Omental fat pad (tissue), 4 donors: ENCODE results near the gene FAM171A2. TPM values are rescaled to one million over a fixed set of nuclear protein-coding genes. Genes with fewer than 3 reads are reported as not detected.
"Not testable (repeated sequence)": the region's sequence is repeated elsewhere in the genome, so short reads cannot be mapped to it uniquely, and the experiment has no call there.

Source experiments
- ATAC-seq: fragments of 150-250 bp; one replicate; pipeline ENCODE4 v1.9.1; 2016; ENCODE audit warnings: mild to moderate bottlenecking, moderate library complexity; ENCODE audit not compliant: low FRiP score
- DNase-seq: peaks from one replicate; pipeline ENCODE4 v3.0.0-alpha.2; 2019; ENCODE audit warnings: low spot score
- total RNA-seq, 4 donors: library from RNA; depleted of rRNA; stranded (reverse); fragments of >200 nt; gene quantifications; one replicate each; pipeline ENCODE4 v1.1.0, GENCODE V29; 2016
- TF ChIP-seq, protein P1 (sequence below), 3 donors: fragments of 450-650 bp; IDR thresholded peaks; one replicate each; pipeline ENCODE4 v1.5.1; 2016 to 2017; ENCODE audit warnings: antibody characterized with exemption in 3 of 3, mild to moderate bottlenecking in 3 of 3, moderate library complexity in 2 of 3

The FAM171A2 gene
- total RNA-seq, 4 donors from 2014 or later: 0.56 to 3.5 (median 0.95) TPM

DNA sequence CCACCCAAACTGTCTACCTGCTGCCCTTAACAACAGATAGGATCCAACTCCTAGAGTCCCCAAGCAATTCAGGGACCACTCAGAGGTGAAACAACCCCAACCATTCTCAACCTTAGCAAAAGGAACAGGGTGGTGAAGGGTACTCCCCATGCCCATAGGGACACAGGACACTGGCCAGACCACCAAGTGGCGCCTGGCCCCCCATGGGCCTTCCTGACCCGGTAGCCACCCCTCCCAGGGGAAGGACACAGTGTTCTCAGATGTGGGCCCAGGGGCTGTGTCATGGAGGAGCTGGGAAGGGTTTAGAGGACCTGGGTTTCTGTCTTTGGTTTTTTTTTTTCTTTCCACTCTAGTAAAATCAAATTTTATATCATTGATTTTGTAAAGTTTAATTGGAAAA lies 29.3 kb downstream of the FAM171A2 start:
- TF ChIP-seq, protein P1, sequence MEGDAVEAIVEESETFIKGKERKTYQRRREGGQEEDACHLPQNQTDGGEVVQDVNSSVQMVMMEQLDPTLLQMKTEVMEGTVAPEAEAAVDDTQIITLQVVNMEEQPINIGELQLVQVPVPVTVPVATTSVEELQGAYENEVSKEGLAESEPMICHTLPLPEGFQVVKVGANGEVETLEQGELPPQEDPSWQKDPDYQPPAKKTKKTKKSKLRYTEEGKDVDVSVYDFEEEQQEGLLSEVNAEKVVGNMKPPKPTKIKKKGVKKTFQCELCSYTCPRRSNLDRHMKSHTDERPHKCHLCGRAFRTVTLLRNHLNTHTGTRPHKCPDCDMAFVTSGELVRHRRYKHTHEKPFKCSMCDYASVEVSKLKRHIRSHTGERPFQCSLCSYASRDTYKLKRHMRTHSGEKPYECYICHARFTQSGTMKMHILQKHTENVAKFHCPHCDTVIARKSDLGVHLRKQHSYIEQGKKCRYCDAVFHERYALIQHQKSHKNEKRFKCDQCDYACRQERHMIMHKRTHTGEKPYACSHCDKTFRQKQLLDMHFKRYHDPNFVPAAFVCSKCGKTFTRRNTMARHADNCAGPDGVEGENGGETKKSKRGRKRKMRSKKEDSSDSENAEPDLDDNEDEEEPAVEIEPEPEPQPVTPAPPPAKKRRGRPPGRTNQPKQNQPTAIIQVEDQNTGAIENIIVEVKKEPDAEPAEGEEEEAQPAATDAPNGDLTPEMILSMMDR (IDR thresholded peaks at IDR 0.05): no peak
- DNase-seq: no peak
- ATAC-seq: no peak

DNA sequence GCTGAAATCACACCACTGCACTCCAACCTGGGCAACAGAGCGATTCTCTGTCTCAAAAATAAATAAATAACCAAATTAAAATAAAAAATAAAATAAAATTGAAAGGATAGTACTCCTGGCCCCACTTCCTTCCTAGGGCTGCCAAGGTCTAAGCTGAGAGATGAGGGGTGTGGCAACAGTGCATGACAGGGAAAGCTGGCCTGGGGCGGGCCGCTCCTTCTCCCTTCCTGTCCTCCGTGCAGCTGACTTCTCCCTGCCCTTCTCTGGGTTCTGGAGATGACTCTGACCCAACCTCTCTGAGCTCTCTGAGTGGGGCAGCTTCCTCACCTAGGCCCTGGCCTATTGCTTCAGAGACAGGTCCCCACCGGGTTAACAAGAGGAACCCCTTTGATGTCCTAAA lies 30.3 kb downstream of the FAM171A2 start:
- DNase-seq (no peak), ATAC-seq (no peak)
- TF ChIP-seq, protein P1 (IDR thresholded peaks at IDR 0.05): no peak

- ATAC-seq: peak; percentile 41
- DNase-seq: peak; percentile 62
- TF ChIP-seq, protein P1 (IDR thresholded peaks at IDR 0.05): peak in 1 of 3 donors; percentile 42
Observed at GRCh38 chr17:44331249-44331760, 32.3 kb downstream of the FAM171A2 start.

DNA sequence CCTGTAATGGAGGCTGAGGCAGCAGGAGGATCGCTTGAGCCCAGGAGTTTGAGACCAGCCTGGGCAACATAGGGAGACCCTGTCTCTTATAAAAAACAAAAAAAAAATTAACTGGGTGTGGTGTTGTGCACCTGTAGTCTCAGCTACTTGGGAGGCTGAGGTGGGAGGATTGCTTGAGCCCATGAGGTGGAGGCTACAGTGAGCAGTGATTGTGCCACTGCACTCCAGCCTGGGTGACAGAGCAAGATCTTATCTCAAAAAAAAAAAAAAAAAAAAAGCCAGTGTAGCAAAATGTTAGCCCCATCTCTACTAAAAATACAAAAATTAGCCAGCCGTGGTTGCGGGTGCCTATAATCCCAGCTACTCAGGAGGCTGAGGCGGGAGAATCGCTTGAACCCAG lies 33.4 kb downstream of the FAM171A2 start:
- not testable (repeated sequence) for ATAC-seq

GRCh38 chr17:44329516-44329915 lies 34.1 kb downstream of the FAM171A2 start:
- not testable (repeated sequence) for ATAC-seq, DNase-seq

More for the DNA sequence above, 33.4 kb downstream of the FAM171A2 start:
- DNase-seq: not testable (repeated sequence)

GRCh38 chr17:44327715-44328449 lies 35.8 kb downstream of the FAM171A2 start:
- ATAC-seq: no peak
- TF ChIP-seq, protein P1 (IDR thresholded peaks at IDR 0.05): no peak
- DNase-seq: no peak

DNA sequence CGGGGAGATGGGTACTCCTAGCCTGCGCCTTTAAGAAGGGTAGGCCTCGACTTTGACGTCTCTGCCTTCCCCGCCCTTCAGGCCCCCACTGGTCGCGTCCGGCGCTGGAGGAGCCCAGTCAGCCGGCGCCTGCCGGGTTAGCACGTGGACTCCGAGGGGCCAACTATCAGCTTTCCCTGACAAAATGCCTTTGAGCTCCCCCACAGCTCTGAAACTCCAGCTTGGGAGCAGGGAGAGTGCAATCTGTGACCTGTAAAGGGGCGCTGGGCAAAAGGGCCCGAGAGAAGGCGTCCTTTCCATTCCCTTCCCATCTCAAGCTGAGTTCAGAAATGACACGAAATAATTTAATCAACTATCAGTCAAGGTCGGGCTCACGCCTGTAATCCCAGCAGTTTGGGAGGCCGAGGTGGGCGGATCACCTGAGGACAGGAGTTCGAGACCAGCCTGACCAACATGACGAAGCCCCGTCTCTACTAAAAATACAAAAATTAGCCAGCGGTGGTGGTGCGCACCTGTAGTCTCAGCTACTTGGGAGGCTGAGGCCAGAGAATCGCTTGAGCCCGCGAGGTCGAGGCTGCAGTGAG lies 36.7 kb downstream of the FAM171A2 start:
- ATAC-seq (peak; percentile 90), DNase-seq (peak; percentile 91)
- TF ChIP-seq, protein P1 (IDR thresholded peaks at IDR 0.05): no peak
